Neural cell (in vitro differentiated cells): ENCODE data around the gene TAF11L10. TPM values are rescaled to one million over a fixed set of nuclear protein-coding genes. Genes with fewer than 3 reads are reported as not detected.
"Not testable (repeated sequence)": the region's sequence is repeated elsewhere in the genome, so short reads cannot be mapped to it uniquely, and the experiment has no call there.

Experiments used
- H2AFZ ChIP-seq: fragments of 200-600, 300-800 bp; sonication (generic), shearing (Covaris generic); 2 replicates; pipeline ENCODE4 v1.6.0; 2014; ENCODE audit warnings: low read depth, mild to moderate bottlenecking, antibody characterized with exemption, low read length, moderate library complexity
- H3F3A ChIP-seq: fragments of 200-600 bp; shearing (Covaris generic); 2 replicates; pipeline ENCODE4 v1.6.1; 2016; ENCODE audit warnings: mild to moderate bottlenecking, moderate library complexity, mixed read lengths, antibody characterized with exemption, low read length; ENCODE audit not compliant: insufficient read depth, poor library complexity, severe bottlenecking
- H3K27ac ChIP-seq: fragments of 200-600, 300-800 bp; sonication (generic), shearing (Covaris generic); 2 replicates; pipeline ENCODE4 v1.5.1; 2014; ENCODE audit warnings: mild to moderate bottlenecking, low read length, moderate library complexity
- H3K27me3 ChIP-seq: fragments of 300-800, 200-600 bp; sonication (generic), shearing (Covaris generic); 2 replicates; pipeline ENCODE4 v1.6.0; 2014; ENCODE audit warnings: mild to moderate bottlenecking, low read depth, low read length, moderate library complexity; ENCODE audit not compliant: insufficient read depth
- H3K36me3 ChIP-seq: fragments of 300-800, 200-600 bp; sonication (generic), shearing (Covaris generic); 2 replicates; pipeline ENCODE4 v1.5.1; 2014; ENCODE audit warnings: mild to moderate bottlenecking, antibody characterized with exemption, low read length, moderate library complexity; ENCODE audit not compliant: insufficient read depth
- H3K4me2 ChIP-seq: fragments of 300-800, 200-600 bp; sonication (generic), shearing (Covaris generic); 2 replicates; pipeline ENCODE4 v1.6.0; 2014; ENCODE audit warnings: mild to moderate bottlenecking, low read length
- H3K4me3 ChIP-seq: fragments of 300-800, 200-600 bp; sonication (generic), shearing (Covaris generic); 2 replicates; pipeline ENCODE4 v1.5.1; 2014; ENCODE audit warnings: mild to moderate bottlenecking, low read length, moderate library complexity
- H3K79me2 ChIP-seq: fragments of 200-600 bp; shearing (Covaris generic); replicated peaks from 2 replicates; pipeline ENCODE4 v1.6.0; 2014; ENCODE audit warnings: mild to moderate bottlenecking, low read length, moderate library complexity; ENCODE audit not compliant: insufficient read depth
- H3K9ac ChIP-seq: fragments of 300-800, 200-600 bp; sonication (generic), shearing (Covaris generic); 2 replicates; pipeline ENCODE4 v1.6.1; 2016; ENCODE audit warnings: mild to moderate bottlenecking, low read length, mixed read lengths
- H3K9me2 ChIP-seq: fragments of 200-600 bp; shearing (Covaris generic); 2 replicates; pipeline ENCODE4 v1.6.1; 2016; ENCODE audit warnings: mild to moderate bottlenecking, low read length, mixed read lengths; ENCODE audit not compliant: insufficient read depth
- H3K9me3 ChIP-seq: fragments of 200-600, 300-800 bp; sonication (generic), shearing (Covaris generic); 2 replicates; pipeline ENCODE4 v1.6.1; 2016; ENCODE audit warnings: mild to moderate bottlenecking, mixed run types, low read length, moderate library complexity, mixed read lengths
- H4K20me1 ChIP-seq: fragments of 200-600 bp; shearing (Covaris generic); 2 replicates; pipeline ENCODE4 v1.6.1; 2016; ENCODE audit warnings: mild to moderate bottlenecking, mixed run types; ENCODE audit not compliant: insufficient read depth
- polyA plus RNA-seq: library from polyadenylated mRNA; depleted of rRNA; stranded (reverse); fragments of >200 nt; gene quantifications from 2 replicates; pipeline ENCODE4 v1.2.3, GENCODE V29; 2014
- small RNA-seq, 3 experiments: library from RNA; depleted of rRNA; stranded (forward); fragments of <200 nt; gene quantifications; one replicate each; pipeline ENCODE3, GENCODE V24; 2012

Gene TAF11L10
- polyA plus RNA-seq, 1 donor from 2014 or later, result not detected

DNA sequence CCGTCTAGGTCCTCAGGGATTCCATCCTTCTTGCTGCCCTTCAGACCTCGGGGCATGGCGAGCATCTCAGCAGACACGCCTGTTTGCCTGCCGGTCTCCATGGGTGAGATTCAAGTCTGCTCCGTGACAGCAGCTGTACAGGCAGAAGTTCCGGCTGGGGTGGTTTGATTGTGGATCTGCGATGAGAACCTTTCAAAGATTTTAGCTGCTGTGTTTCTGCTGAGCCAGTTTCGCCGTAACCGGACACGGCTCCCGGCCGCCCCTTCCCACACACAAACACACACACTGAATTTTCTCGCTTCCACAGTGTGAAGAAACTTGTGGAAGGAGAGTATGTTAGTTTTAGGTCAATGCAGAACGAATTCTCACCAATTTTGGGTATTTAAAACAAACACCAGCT lies 12.0 kb downstream of the TAF11L10 start, which contains the start of gene TAF11L7:
Gene TAF11L7, minus strand, starts transcription at position 101 of the 400 bp plus-strand sequence.
- not testable (repeated sequence) for H3K9me2 ChIP-seq, H3K9me3 ChIP-seq, H3K36me3 ChIP-seq, H3K27me3 ChIP-seq, H4K20me1 ChIP-seq, H3K4me3 ChIP-seq, H3K27ac ChIP-seq, H3K9ac ChIP-seq, H3K4me2 ChIP-seq, H2AFZ ChIP-seq, H3K79me2 ChIP-seq, H3F3A ChIP-seq

Small RNA genes lying within 50 kb of the gene (small RNA-seq; reads per million reads assigned to genes)
- gene AC233724.1, result 0 reads per million in 3 experiments
- 0 reads per million in 3 experiments for gene AC233724.3
- 0 reads per million in 3 experiments for gene AC233724.4
- 0 reads per million in 3 experiments for gene AC233724.6
- gene AC233724.7, result 0 reads per million in 3 experiments

Other genes starting within 250 kb of the TAF11L10 start
- not detected in 2 replicates for gene TAF11L2, start 99.6 kb downstream of the TAF11L10 start, polyA plus RNA-seq
- not detected in 2 replicates for gene TAF11L3, start 79.5 kb downstream of the TAF11L10 start, polyA plus RNA-seq
- not detected in 2 replicates for gene TAF11L4, start 76.0 kb downstream of the TAF11L10 start, polyA plus RNA-seq
- not detected in 2 replicates for gene TAF11L5, start 72.6 kb downstream of the TAF11L10 start, polyA plus RNA-seq
- not detected in 2 replicates for gene TAF11L6, start 69.2 kb downstream of the TAF11L10 start, polyA plus RNA-seq
- gene TAF11L7, start 12.1 kb downstream of the TAF11L10 start, polyA plus RNA-seq, result not detected in 2 replicates
- not detected in 2 replicates for gene TAF11L8, start 6.9 kb downstream of the TAF11L10 start, polyA plus RNA-seq
- not detected in 2 replicates for gene TAF11L9, start 3.4 kb downstream of the TAF11L10 start, polyA plus RNA-seq
- not detected in 2 replicates for gene TAF11L11, start 6.4 kb upstream of the TAF11L10 start, polyA plus RNA-seq
- gene TAF11L12, start 12.6 kb upstream of the TAF11L10 start, polyA plus RNA-seq, result not detected in 2 replicates
- not detected in 2 replicates for gene TAF11L13, start 34.3 kb upstream of the TAF11L10 start, polyA plus RNA-seq
- gene TAF11L14, start 36.6 kb upstream of the TAF11L10 start, polyA plus RNA-seq, result not detected in 2 replicates